Kidney (tissue), 14 donors: ENCODE measurements around the gene ZBTB1. TPM values are rescaled to one million over a fixed set of nuclear protein-coding genes. Genes with fewer than 3 reads are reported as not detected.
"Not testable (repeated sequence)": the region's sequence is repeated elsewhere in the genome, so short reads cannot be mapped to it uniquely, and the experiment has no call there.

Experiments used
- DNase-seq, 5 donors: peaks; one replicate each; pipeline ENCODE4 v3.0.0-alpha.2; 2013 to 2020
- FAIRE-seq: peaks from 2 replicates; lab custom pipeline; 2012; peaks lifted over from hg19 to GRCh38; lab: Jason Lieb, UNC
- H3K27ac ChIP-seq, 2 donors: one replicate each; pipeline ENCODE4 v1.7.0; 2013; ENCODE audit warnings: low read depth in 2 of 2, low read length in 2 of 2, inconsistent platforms in 1 of 2
- H3K27me3 ChIP-seq: one replicate; pipeline ENCODE4 v1.7.1; 2013; ENCODE audit warnings: low read length, inconsistent platforms; ENCODE audit not compliant: control insufficient read depth, insufficient read depth
- H3K36me3 ChIP-seq, 3 donors: one replicate each; pipeline versions ENCODE4 v1.7.0 to v1.7.1; 2013; ENCODE audit warnings: low read length in 3 of 3, control low read depth in 1 of 3, inconsistent platforms in 1 of 3; ENCODE audit not compliant: insufficient read depth in 3 of 3, control insufficient read depth in 2 of 3
- H3K4me1 ChIP-seq, 3 donors: one replicate each; pipeline versions ENCODE4 v1.7.0 to v1.7.1; 2013; ENCODE audit warnings: low read length in 3 of 3, inconsistent platforms in 1 of 3, low read depth in 1 of 3; ENCODE audit not compliant: control insufficient read depth in 2 of 3, insufficient read depth in 2 of 3
- H3K4me3 ChIP-seq, 3 donors: one replicate each; pipeline versions ENCODE4 v1.7.0 to v1.8.1; 2013; ENCODE audit warnings: low read length in 3 of 3, control low read depth in 1 of 3, inconsistent platforms in 1 of 3
- H3K9ac ChIP-seq, 3 donors: one replicate each; pipeline versions ENCODE4 v1.7.0 to v1.7.1; 2013; ENCODE audit warnings: low read length in 3 of 3, control low read depth in 1 of 3, inconsistent platforms in 1 of 3
- H3K9me3 ChIP-seq, 3 donors: one replicate each; pipeline versions ENCODE4 v1.7.0 to v1.7.1; 2013; ENCODE audit warnings: low read length in 3 of 3, control low read depth in 1 of 3, inconsistent platforms in 1 of 3; ENCODE audit not compliant: control insufficient read depth in 2 of 3, insufficient read depth in 1 of 3
- intact Hi-C: fragments of 100-400 bp; cut with DNase I; formaldehyde crosslinking; loops from one replicate; pipeline ENCODE4 v1.11.1; 2022
- polyA plus RNA-seq: library from polyadenylated mRNA; stranded (reverse); fragments of 350-450 nt; fragmentation: Illumina TruSeq; extraction: RNeasy Lipid Tissue Mini Kit (QIAGEN cat#74804); gene quantifications from one replicate; pipeline ENCODE4 v1.2.3, GENCODE V29; 2014; ENCODE audit warnings: low read depth, low replicate concordance; ENCODE audit not compliant: insufficient read depth
- total RNA-seq: library from RNA; stranded (reverse); fragmentation: NEBNext Ultra II Directional; extraction: Animal tissue kit (Norgen Biotek cat#: 25700); gene quantifications from one replicate; pipeline ENCODE4 v1.2.1, GENCODE V29; 2021
- TF ChIP-seq, protein P1 (sequence below): IDR thresholded peaks from 3 replicates; pipeline ENCODE4 v1.5.1; 2012; ENCODE audit warnings: mild to moderate bottlenecking, moderate library complexity, borderline replicate concordance; ENCODE audit not compliant: insufficient read depth; ENCODE audit errors: extremely low read depth
- donor health status: control.
- donor health status: control.
- donor health status: control.
- donor health status: control.
- donor health status: control.
- donor health status: DM: yes; HTN: yes; CAD: no.
- donor health status: Normal renal cell carcinoma (clear cell type).

The ZBTB1 gene
- total and polyA plus RNA-seq, 2 donors from 2014 or later = 13.3 to 46.8 TPM

DNA sequence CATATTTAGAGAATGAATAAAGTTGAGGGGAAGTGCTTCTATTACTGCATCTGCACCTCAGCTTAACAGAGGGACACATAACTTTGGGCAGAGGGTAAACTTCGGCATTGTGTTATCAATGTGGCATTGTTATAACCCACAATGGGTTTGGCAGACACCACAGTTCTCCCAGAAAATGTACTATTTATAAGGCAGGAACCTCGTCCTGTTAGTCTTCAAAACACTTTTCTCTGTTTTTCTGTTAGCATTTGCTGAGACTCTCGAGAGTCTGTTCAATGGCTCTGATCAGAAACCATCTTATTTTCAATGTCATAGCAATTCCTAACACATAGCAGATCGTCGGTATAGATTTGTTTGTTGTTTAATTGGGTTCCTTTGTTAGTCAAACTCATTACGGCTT is 59.1 kb downstream of the ZBTB1 start:
- no peak for DNase-seq

DNA sequence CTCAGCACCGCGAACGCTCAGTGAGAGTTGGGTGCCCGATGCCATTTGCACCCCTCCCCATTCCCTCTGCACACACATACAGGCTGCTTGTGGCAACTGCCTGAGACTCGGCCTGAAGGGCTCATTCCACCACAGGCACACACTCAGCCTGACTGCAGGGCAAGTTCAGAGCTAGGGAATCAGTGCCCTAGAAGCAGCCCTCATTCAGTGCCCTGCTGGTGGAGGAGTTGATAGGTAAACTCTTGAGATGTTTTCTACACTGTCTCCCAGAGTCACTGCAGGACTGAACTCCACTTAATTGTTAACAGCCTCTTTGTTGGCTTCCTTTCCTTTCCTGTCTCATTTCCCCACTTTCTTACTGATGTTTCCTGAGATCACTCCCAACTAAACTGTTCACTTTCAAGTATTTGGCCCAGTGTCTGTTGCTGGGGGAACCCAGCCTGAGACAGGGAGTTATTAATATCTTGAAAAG is 62.1 kb downstream of the ZBTB1 start:
- no peak for FAIRE-seq
- H3K4me3 ChIP-seq = no peak overlapping the region
- H3K9ac ChIP-seq = no peak overlapping the region
- TF ChIP-seq, protein P1, sequence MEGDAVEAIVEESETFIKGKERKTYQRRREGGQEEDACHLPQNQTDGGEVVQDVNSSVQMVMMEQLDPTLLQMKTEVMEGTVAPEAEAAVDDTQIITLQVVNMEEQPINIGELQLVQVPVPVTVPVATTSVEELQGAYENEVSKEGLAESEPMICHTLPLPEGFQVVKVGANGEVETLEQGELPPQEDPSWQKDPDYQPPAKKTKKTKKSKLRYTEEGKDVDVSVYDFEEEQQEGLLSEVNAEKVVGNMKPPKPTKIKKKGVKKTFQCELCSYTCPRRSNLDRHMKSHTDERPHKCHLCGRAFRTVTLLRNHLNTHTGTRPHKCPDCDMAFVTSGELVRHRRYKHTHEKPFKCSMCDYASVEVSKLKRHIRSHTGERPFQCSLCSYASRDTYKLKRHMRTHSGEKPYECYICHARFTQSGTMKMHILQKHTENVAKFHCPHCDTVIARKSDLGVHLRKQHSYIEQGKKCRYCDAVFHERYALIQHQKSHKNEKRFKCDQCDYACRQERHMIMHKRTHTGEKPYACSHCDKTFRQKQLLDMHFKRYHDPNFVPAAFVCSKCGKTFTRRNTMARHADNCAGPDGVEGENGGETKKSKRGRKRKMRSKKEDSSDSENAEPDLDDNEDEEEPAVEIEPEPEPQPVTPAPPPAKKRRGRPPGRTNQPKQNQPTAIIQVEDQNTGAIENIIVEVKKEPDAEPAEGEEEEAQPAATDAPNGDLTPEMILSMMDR = no peak
- H3K27me3 ChIP-seq = no peaks in the 10 kb centered on the region
- H3K9me3 ChIP-seq = no peaks in the 10 kb centered on the region
- DNase-seq = peak in 1 of 5 donors; percentile 34
- H3K36me3 ChIP-seq = no peaks in the 10 kb centered on the region
- intact Hi-C loops = no loop called here
- H3K27ac ChIP-seq = peak overlapping the region in 1 of 2 donors; percentile 40
- H3K4me1 ChIP-seq = peaks cover 0 to 4% (median 4%) of the 10 kb centered on the region in 3 donors

More for the DNA sequence above, 59.1 kb downstream of the ZBTB1 start:
- no peak for FAIRE-seq
- intact Hi-C loops = no loop called here
- Histone ChIP-seq H3K27ac (no peak overlapping the region), H3K9me3 (no peaks in the 10 kb centered on the region), H3K4me3 (no peak overlapping the region), H3K4me1 (peaks cover 0 to 4% (median 0%) of the 10 kb centered on the region in 3 donors), H3K36me3 (no peaks in the 10 kb centered on the region), H3K9ac (no peak overlapping the region), H3K27me3 (no peaks in the 10 kb centered on the region)
- TF ChIP-seq, protein P1 = no peak

DNA sequence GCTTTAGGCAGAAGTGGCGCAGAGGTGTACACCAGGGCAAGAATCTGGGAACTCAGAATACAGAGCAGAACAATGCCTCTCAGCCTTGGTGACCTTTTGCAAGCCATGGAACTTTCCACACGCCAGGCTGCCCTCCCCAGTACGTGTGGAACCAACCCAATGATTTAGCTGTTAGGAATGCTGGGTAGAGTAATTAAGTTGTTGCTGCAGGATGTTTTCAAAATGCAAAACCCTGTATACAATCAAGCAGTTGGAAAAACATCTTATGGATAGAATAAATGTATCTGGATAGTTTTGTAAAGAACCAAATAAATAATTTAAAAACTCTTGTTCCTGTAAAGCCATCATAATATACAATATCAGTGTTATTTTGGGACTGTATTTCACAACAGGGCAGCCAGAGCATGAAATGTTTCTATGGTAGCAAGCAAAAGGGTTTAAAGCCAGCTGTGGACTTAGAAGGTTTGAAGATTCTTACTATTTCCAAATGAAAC is 64.6 kb downstream of the ZBTB1 start:
- peak in 4 of 5 donors; percentile 39 to 88 (median 57) for DNase-seq
- H3K27ac ChIP-seq = peak overlapping the region in 1 of 2 donors; percentile 69
- peaks cover 0 to 6% (median 4%) of the 10 kb centered on the region in 3 donors for H3K4me1 ChIP-seq
- no peak overlapping the region for H3K4me3 ChIP-seq
- intact Hi-C loops = no loop called here
- no peaks in the 10 kb centered on the region for H3K27me3 ChIP-seq
- FAIRE-seq = no peak
- no peak overlapping the region for H3K9ac ChIP-seq
- no peaks in the 10 kb centered on the region for H3K9me3 ChIP-seq
- TF ChIP-seq, protein P1 = no peak
- H3K36me3 ChIP-seq = no peaks in the 10 kb centered on the region

DNA sequence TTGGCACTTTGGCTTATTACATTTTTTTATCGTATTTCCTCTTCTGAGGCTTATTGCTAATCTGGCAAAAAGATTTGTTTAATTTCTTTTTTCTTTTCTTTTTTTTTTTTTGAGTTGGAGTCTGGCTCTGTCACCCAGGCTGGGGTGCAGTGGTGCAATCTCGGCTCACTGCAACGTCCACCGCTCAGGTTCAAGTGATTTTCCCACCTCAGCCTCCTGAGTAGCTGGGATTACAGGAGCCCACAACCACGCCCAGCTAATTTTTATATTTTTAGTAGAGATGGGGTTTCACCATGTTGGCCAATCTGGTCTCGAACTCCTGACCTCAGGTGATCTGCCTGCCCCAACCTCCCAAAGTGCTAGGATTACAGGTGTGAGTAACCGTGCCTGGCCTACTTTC is 65.1 kb downstream of the ZBTB1 start:
- H3K27ac ChIP-seq = peak overlapping the region in 1 of 2 donors; percentile 69
- H3K27me3 ChIP-seq, DNase-seq, FAIRE-seq, H3K4me1 ChIP-seq, H3K36me3 ChIP-seq, intact Hi-C loops, H3K9me3 ChIP-seq, H3K4me3 ChIP-seq, H3K9ac ChIP-seq: not testable (repeated sequence)
